ENCODE results near the gene RBM39. TPM values are rescaled to one million over a fixed set of nuclear protein-coding genes. Genes with fewer than 3 reads are reported as not detected.

RBM39 gene
- total and polyA plus RNA-seq, 2 of the 13 experiments (the other 11 are each of a cell fraction or from before 2014, with no cell fraction given) = 788 to 920 TPM

GRCh38 chr20:35713120-35713519 is 28.9 kb downstream of the RBM39 start (continued):
- TF ChIP-seq, protein P1, sequence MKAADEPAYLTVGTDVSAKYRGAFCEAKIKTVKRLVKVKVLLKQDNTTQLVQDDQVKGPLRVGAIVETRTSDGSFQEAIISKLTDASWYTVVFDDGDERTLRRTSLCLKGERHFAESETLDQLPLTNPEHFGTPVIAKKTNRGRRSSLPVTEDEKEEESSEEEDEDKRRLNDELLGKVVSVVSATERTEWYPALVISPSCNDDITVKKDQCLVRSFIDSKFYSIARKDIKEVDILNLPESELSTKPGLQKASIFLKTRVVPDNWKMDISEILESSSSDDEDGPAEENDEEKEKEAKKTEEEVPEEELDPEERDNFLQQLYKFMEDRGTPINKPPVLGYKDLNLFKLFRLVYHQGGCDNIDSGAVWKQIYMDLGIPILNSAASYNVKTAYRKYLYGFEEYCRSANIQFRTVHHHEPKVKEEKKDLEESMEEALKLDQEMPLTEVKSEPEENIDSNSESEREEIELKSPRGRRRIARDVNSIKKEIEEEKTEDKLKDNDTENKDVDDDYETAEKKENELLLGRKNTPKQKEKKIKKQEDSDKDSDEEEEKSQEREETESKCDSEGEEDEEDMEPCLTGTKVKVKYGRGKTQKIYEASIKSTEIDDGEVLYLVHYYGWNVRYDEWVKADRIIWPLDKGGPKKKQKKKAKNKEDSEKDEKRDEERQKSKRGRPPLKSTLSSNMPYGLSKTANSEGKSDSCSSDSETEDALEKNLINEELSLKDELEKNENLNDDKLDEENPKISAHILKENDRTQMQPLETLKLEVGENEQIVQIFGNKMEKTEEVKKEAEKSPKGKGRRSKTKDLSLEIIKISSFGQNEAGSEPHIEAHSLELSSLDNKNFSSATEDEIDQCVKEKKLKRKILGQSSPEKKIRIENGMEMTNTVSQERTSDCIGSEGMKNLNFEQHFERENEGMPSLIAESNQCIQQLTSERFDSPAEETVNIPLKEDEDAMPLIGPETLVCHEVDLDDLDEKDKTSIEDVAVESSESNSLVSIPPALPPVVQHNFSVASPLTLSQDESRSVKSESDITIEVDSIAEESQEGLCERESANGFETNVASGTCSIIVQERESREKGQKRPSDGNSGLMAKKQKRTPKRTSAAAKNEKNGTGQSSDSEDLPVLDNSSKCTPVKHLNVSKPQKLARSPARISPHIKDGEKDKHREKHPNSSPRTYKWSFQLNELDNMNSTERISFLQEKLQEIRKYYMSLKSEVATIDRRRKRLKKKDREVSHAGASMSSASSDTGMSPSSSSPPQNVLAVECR (CRISPR knock-in tag; IDR thresholded peaks at IDR 0.05; ENCODE audit: borderline replicate concordance) = peak; percentile 13; the same call in 1 of the 2 replicates
- TF ChIP-seq RBM22 (optimal IDR thresholded peaks at IDR 0.05; ENCODE audit: low read length) (peak; percentile 98), CEBPG (CRISPR knock-in tag; IDR thresholded peaks at IDR 0.05) (peak; percentile 60), POLR2AphosphoS2 (IDR thresholded peaks at IDR 0.05; ENCODE audit: low read depth, low read length) (peak; percentile 72; the same call in 1 of the 2 replicates), POLR2A (IDR thresholded peaks at IDR 0.05; ENCODE audit: insufficient read depth in 1 of 2, low read depth in 2 of 2, low read length in 2 of 2) (peak in 1 of 2 experiments; percentile 35; a peak in 2 of 4 replicates), SALL2 (CRISPR knock-in tag; IDR thresholded peaks at IDR 0.05) (0 out of 2 replicates have a peak, but pooled peaks have one; percentile 25), SP4 (CRISPR knock-in tag; IDR thresholded peaks at IDR 0.05) (peak; percentile 38; the same call in 1 of the 2 replicates), NFKB2 (CRISPR knock-in tag; IDR thresholded peaks at IDR 0.05; ENCODE audit: borderline replicate concordance) (0 out of 2 replicates have a peak, but pooled peaks have one; percentile 54), PAF1 (CRISPR knock-in tag; IDR thresholded peaks at IDR 0.05) (peak; percentile 55; the same call in 1 of the 2 replicates), GABPB1 (CRISPR knock-in tag; IDR thresholded peaks at IDR 0.05) (0 out of 2 replicates have a peak, but pooled peaks have one; percentile 2)
- TF ChIP-seq, protein P2, sequence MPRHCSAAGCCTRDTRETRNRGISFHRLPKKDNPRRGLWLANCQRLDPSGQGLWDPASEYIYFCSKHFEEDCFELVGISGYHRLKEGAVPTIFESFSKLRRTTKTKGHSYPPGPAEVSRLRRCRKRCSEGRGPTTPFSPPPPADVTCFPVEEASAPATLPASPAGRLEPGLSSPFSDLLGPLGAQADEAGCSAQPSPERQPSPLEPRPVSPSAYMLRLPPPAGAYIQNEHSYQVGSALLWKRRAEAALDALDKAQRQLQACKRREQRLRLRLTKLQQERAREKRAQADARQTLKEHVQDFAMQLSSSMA (CRISPR knock-in tag; IDR thresholded peaks at IDR 0.05) = 0 out of 2 replicates have a peak, but pooled peaks have one; percentile 44
